Right atrium auricular region (tissue), 2 donors: ENCODE measurements around the gene ARSK. TPM values are rescaled to one million over a fixed set of nuclear protein-coding genes. Genes with fewer than 3 reads are reported as not detected.
A peak's percentile ranks its signal among the peaks of the same experiment; 100 is the strongest.

Source experiments
- DNase-seq: peaks from one replicate; pipeline ENCODE4 v3.0.0-alpha.2; 2019; ENCODE audit warnings: low spot score
- H3K27ac ChIP-seq, 2 donors: fragments of 200-600 bp; sonication (generic); 1 replicate in 1 of 2; 2 replicates in 1 of 2; pipeline ENCODE4 v1.5.1; 2016 to 2019
- H3K27me3 ChIP-seq, 2 donors: fragments of 200-600 bp; sonication (generic); one replicate each; pipeline versions ENCODE4 v1.5.1 to v1.6.0; 2017 to 2019
- H3K36me3 ChIP-seq: fragments of 200-600 bp; sonication (generic); one replicate; pipeline ENCODE4 v1.5.1; 2016
- H3K4me1 ChIP-seq, 2 donors: fragments of 200-600 bp; sonication (generic); one replicate each; pipeline versions ENCODE4 v1.5.1 to v1.6.0; 2017 to 2019
- H3K4me3 ChIP-seq, 2 donors: fragments of 200-600 bp; sonication (generic); 1 replicate in 1 of 2; 2 replicates in 1 of 2; pipeline ENCODE4 v1.5.1; 2017 to 2019; ENCODE audit warnings: mild to moderate bottlenecking in 1 of 2, moderate library complexity in 1 of 2
- H3K9me3 ChIP-seq, 2 donors: fragments of 200-600 bp; sonication (generic); one replicate each; pipeline ENCODE4 v1.5.1; 2019
- CTCF ChIP-seq, 2 donors: fragments of 200-600 bp; sonication (generic); IDR thresholded peaks; one replicate each; pipeline ENCODE4 v1.5.1; 2019; ENCODE audit warnings: antibody characterized with exemption in 2 of 2
- total RNA-seq, 2 donors: library from RNA; depleted of rRNA; stranded (reverse); fragments of >200 nt; gene quantifications; one replicate each; pipeline ENCODE4 v1.1.0, GENCODE V29; 2016

The ARSK gene
- total RNA-seq, 2 donors from 2014 or later, result 3.7 to 6.0 TPM

GRCh38 chr5:95620870-95621838, 66.3 kb downstream of the ARSK start:
- peak overlapping the region in 1 of 2 donors; percentile 23 for H3K27ac ChIP-seq

GRCh38 chr5:95621839-95622629, 67.1 kb downstream of the ARSK start:
- H3K4me3 ChIP-seq, result no peak overlapping the region
- H3K9me3 ChIP-seq, result no peaks in the 10 kb centered on the region
- TF ChIP-seq CTCF (IDR thresholded peaks at IDR 0.05), result no peak
- H3K4me1 ChIP-seq, result peaks cover 0 to 16% of the 10 kb centered on the region in 2 donors
- DNase-seq, result no peak
- no peaks in the 10 kb centered on the region for H3K27me3 ChIP-seq
- H3K36me3 ChIP-seq, result no peaks in the 10 kb centered on the region
- no peak overlapping the region for H3K27ac ChIP-seq

More at GRCh38 chr5:95620870-95621838, 66.3 kb downstream of the ARSK start:
- TF ChIP-seq CTCF (IDR thresholded peaks at IDR 0.05), result no peak
- Histone ChIP-seq H3K9me3 (no peaks in the 10 kb centered on the region), H3K36me3 (no peaks in the 10 kb centered on the region), H3K4me1 (peaks cover 0 to 16% of the 10 kb centered on the region in 2 donors), H3K27me3 (no peaks in the 10 kb centered on the region), H3K4me3 (peak overlapping the region; percentile 41 to 62)
- no peak for DNase-seq

GRCh38 chr5:95623706-95624105, 68.8 kb downstream of the ARSK start:
- H3K4me1 ChIP-seq, result peaks cover 0 to 16% of the 10 kb centered on the region in 2 donors
- H3K9me3 ChIP-seq, result no peaks in the 10 kb centered on the region
- no peak for DNase-seq
- H3K27ac ChIP-seq, result no peak overlapping the region
- no peaks in the 10 kb centered on the region for H3K36me3 ChIP-seq
- no peak for TF ChIP-seq CTCF (IDR thresholded peaks at IDR 0.05)
- H3K4me3 ChIP-seq, result no peak overlapping the region
- no peaks in the 10 kb centered on the region for H3K27me3 ChIP-seq

GRCh38 chr5:95624368-95624767, 69.5 kb downstream of the ARSK start:
- Histone ChIP-seq H3K27me3 (no peaks in the 10 kb centered on the region), H3K27ac (no peak overlapping the region), H3K4me1 (peaks cover 0 to 16% of the 10 kb centered on the region in 2 donors), H3K9me3 (no peaks in the 10 kb centered on the region), H3K36me3 (no peaks in the 10 kb centered on the region), H3K4me3 (no peak overlapping the region)
- TF ChIP-seq CTCF (IDR thresholded peaks at IDR 0.05), result no peak
- DNase-seq, result no peak

- DNase-seq, result no peak
- Histone ChIP-seq H3K9me3 (no peaks in the 10 kb centered on the region), H3K27ac (no peak overlapping the region), H3K27me3 (no peaks in the 10 kb centered on the region), H3K36me3 (no peaks in the 10 kb centered on the region), H3K4me3 (no peak overlapping the region), H3K4me1 (peaks cover 0 to 6% of the 10 kb centered on the region in 2 donors)
- TF ChIP-seq CTCF (IDR thresholded peaks at IDR 0.05), result no peak
These were observed 71.8 kb downstream of the ARSK start for GRCh38 chr5:95626701-95627100.
